HepG2 (cell line): ENCODE results near the gene B3GAT3. TPM values are rescaled to one million over a fixed set of nuclear protein-coding genes. Genes with fewer than 3 reads are reported as not detected.

Experiments used
- ATF5 ChIP-seq: sonication (generic); formaldehyde crosslinking; IDR thresholded peaks from 2 replicates; pipeline ENCODE4 v1.4.0; 2020; ENCODE audit warnings: mild to moderate bottlenecking, low read depth, missing genetic modification reagents
- BATF2 ChIP-seq: sonication (generic); formaldehyde crosslinking; IDR thresholded peaks from 2 replicates; pipeline ENCODE4 v1.8.0; 2022; ENCODE audit warnings: mild to moderate bottlenecking, missing genetic modification reagents, moderate library complexity
- CAMTA2 ChIP-seq: sonication (generic); formaldehyde crosslinking; IDR thresholded peaks from 2 replicates; pipeline ENCODE4 v1.4.0; 2020; ENCODE audit warnings: mild to moderate bottlenecking, missing genetic modification reagents, borderline replicate concordance
- CHD4 ChIP-seq: fragments of 200-600 bp; sonication (generic); IDR thresholded peaks from 2 replicates; pipeline ENCODE4 v1.7.0; 2017; ENCODE audit warnings: mild to moderate bottlenecking, low read length, borderline replicate concordance
- FUBP1 ChIP-seq: sonication (generic); formaldehyde crosslinking; IDR thresholded peaks from 2 replicates; pipeline ENCODE4 v1.5.1; 2020; ENCODE audit warnings: missing genetic modification reagents, mild to moderate bottlenecking, borderline replicate concordance
- GABPB1 ChIP-seq: IDR thresholded peaks from 2 replicates; pipeline ENCODE4 v1.6.1; 2016; ENCODE audit warnings: mild to moderate bottlenecking, missing genetic modification reagents, moderate library complexity, missing compliant biosample characterization
- IRX3 ChIP-seq: sonication (generic); formaldehyde crosslinking; IDR thresholded peaks from 2 replicates; pipeline ENCODE4 v1.8.1; 2023; ENCODE audit warnings: mild to moderate bottlenecking, low read depth, missing genetic modification reagents, borderline replicate concordance
- KAT7 ChIP-seq: IDR thresholded peaks from 2 replicates; pipeline ENCODE4 v1.6.1; 2018; ENCODE audit warnings: borderline replicate concordance, missing compliant biosample characterization
- KDM5B ChIP-seq: sonication (generic); formaldehyde crosslinking; IDR thresholded peaks from 2 replicates; pipeline ENCODE4 v1.4.0; 2020; ENCODE audit warnings: missing genetic modification reagents, mild to moderate bottlenecking, borderline replicate concordance
- LRRFIP1 ChIP-seq: sonication (generic); formaldehyde crosslinking; conservative IDR thresholded peaks from 2 replicates; pipeline ENCODE4 v1.4.0; 2020; ENCODE audit warnings: missing genetic modification reagents
- MLX ChIP-seq: IDR thresholded peaks from 2 replicates; pipeline ENCODE4 v1.6.1; 2016
- NFIC ChIP-seq: IDR thresholded peaks from 2 replicates; pipeline ENCODE4 v1.6.1; 2012; ENCODE audit warnings: mild to moderate bottlenecking, low read length, inconsistent platforms
- PCBP2 ChIP-seq: fragments of 200-400 bp; formaldehyde crosslinking; optimal IDR thresholded peaks from 2 replicates; pipeline ENCODE3; 2018; ENCODE audit warnings: low read length, low read depth; ENCODE audit not compliant: poor library complexity, severe bottlenecking
- SMARCE1 ChIP-seq: fragments of 450-650 bp; IDR thresholded peaks from 2 replicates; pipeline ENCODE4 v1.6.1; 2017; ENCODE audit warnings: borderline replicate concordance
- SOX6 ChIP-seq, 2 experiments: fragments of 450-650 bp in 1 of 2; sonication (generic) in 1 of 2; formaldehyde crosslinking in 1 of 2; IDR thresholded peaks; 2 replicates each; pipeline versions ENCODE4 v1.4.0 to v1.6.1; 2017 to 2020; ENCODE audit warnings: antibody characterized with exemption in 1 of 2, mild to moderate bottlenecking in 1 of 2, missing genetic modification reagents in 1 of 2
- TRIM24 ChIP-seq: sonication (generic); formaldehyde crosslinking; IDR thresholded peaks from 2 replicates; pipeline ENCODE4 v1.8.0; 2022; ENCODE audit warnings: mild to moderate bottlenecking, missing genetic modification reagents
- ZFP1 ChIP-seq: IDR thresholded peaks from 2 replicates; pipeline ENCODE4 v1.6.1; 2016
- ZNF329 ChIP-seq: sonication (generic); formaldehyde crosslinking; IDR thresholded peaks from 2 replicates; pipeline ENCODE4 v1.9.0; 2021; ENCODE audit warnings: low read depth, mild to moderate bottlenecking, missing genetic modification reagents
- ZNF446 ChIP-seq: sonication (generic); formaldehyde crosslinking; IDR thresholded peaks from 2 replicates; pipeline ENCODE4 v1.5.0; 2020; ENCODE audit warnings: mild to moderate bottlenecking, missing genetic modification reagents
- ZNF468 ChIP-seq: sonication (generic); formaldehyde crosslinking; IDR thresholded peaks from 2 replicates; pipeline ENCODE4 v1.8.0; 2022; ENCODE audit warnings: mild to moderate bottlenecking, moderate library complexity, missing genetic modification reagents
- ZNF496 ChIP-seq: sonication (generic); formaldehyde crosslinking; IDR thresholded peaks from 2 replicates; pipeline ENCODE4 v1.8.1; 2023; ENCODE audit warnings: mild to moderate bottlenecking, moderate library complexity, missing genetic modification reagents; ENCODE audit not compliant: insufficient replicate concordance
- ZNF501 ChIP-seq: sonication (generic); formaldehyde crosslinking; IDR thresholded peaks from 2 replicates; pipeline ENCODE4 v1.5.1; 2020; ENCODE audit warnings: mild to moderate bottlenecking, moderate library complexity, missing genetic modification reagents
- polyA plus RNA-seq, 8 experiments: library from polyadenylated mRNA; depleted of rRNA in 3 of 8; stranded (reverse) in 7 of 8; unstranded in 1 of 8; fragments of >200 nt; fragmentation: Illumina TruSeq in 4 of 8; extraction: Trizol in 4 of 8; gene quantifications; 2 replicates each; pipeline versions ENCODE4 v1.2.1 to v1.2.3, GENCODE V29; 2011 to 2016; ENCODE audit warnings: low read depth in 4 of 8, missing spikeins in 1 of 8, mixed read lengths in 1 of 8; ENCODE audit not compliant: insufficient read depth in 1 of 8
- total RNA-seq, 5 experiments: library from RNA; depleted of rRNA; stranded (reverse); fragments of >200 nt; fragmentation: Illumina TruSeq; extraction: Trizol; gene quantifications; 2 replicates each; pipeline ENCODE4 v1.2.3, GENCODE V29; 2016; ENCODE audit warnings: low read depth in 1 of 5

Gene B3GAT3
- total and polyA plus RNA-seq, 2 of the 13 experiments (the other 11 are each of a cell fraction or from before 2014, with no cell fraction given) = 21.3 to 26.1 TPM

GRCh38 chr11:62621567-62622470 lies at the start of gene B3GAT3 (continued):
- TF ChIP-seq PCBP2 = no peak
- TF ChIP-seq ZNF468 = no peak
- TF ChIP-seq LRRFIP1 (CRISPR knock-in tag) = 0 out of 2 replicates have a peak, but pooled peaks have one; percentile 75
- no peak for TF ChIP-seq CAMTA2 (CRISPR knock-in tag)
- TF ChIP-seq ZNF329 (CRISPR knock-in tag) = 0 out of 2 replicates have a peak, but pooled peaks have one; percentile 50
- TF ChIP-seq TRIM24 = no peak
- no peak for TF ChIP-seq NFIC
- no peak for TF ChIP-seq ZNF496 (CRISPR knock-in tag)
- peak; percentile 67 for TF ChIP-seq ZNF501 (CRISPR knock-in tag)
- TF ChIP-seq KAT7 = peak; percentile 83
- TF ChIP-seq ZFP1 = peak; percentile 34; the same call in 1 of the 2 replicates
- TF ChIP-seq KDM5B = peak; percentile 91; the same call in 1 of the 2 replicates
- peak; percentile 80 for TF ChIP-seq MLX
- TF ChIP-seq ZNF446 (CRISPR knock-in tag) = 0 out of 2 replicates have a peak, but pooled peaks have one; percentile 22
- no peak for TF ChIP-seq CHD4
- TF ChIP-seq FUBP1 = 0 out of 2 replicates have a peak, but pooled peaks have one; percentile 67
- no peak for TF ChIP-seq SMARCE1
- TF ChIP-seq ATF5 = no peak
- TF ChIP-seq BATF2 (CRISPR knock-in tag) = 0 out of 2 replicates have a peak, but pooled peaks have one; percentile 79
- TF ChIP-seq IRX3 = no peak
- TF ChIP-seq SOX6 (IDR thresholded peaks at IDR 0.05) = no peak
- TF ChIP-seq SOX6 (CRISPR knock-in tag; IDR thresholded peaks at IDR 0.05) = peak; percentile 69; the same call in 1 of the 2 replicates
- peak; percentile 99 for TF ChIP-seq GABPB1 (CRISPR knock-in tag)
